ENCODE measurements around the gene TRIM34. TPM values are rescaled to one million over a fixed set of nuclear protein-coding genes. Genes with fewer than 3 reads are reported as not detected.

Gene TRIM34
- total and polyA plus RNA-seq, 2 donors (not counting 1 experiment from before 2014, with no cell fraction given), result 21.9 to 29.1 TPM

DNA sequence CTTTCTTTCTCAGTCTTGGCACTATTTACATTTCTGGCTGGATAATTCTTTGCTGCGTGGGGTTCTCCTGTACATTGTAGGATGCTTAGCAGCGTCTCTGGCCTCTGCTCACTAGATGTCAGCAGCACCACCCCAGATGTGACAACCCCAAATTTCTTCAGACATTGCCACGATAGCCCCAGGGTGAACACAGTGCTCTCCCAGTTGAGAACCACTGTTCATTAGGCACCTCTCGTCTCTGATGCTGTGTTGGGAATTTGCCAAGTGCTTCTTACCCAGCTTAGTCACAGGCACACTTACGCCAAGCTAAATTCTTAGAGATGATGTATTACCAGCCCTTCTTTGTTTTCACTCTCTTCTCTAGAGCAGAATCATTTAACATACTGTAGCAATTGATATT lies 19.0 kb upstream of the TRIM34 start:
- ChIA-PET CTCF (interaction anchor here (0.6 to 1.2 kb wide), 3 partner anchors 78 to 199 kb away, joined by 3 to 5 read pairs (median 3); partner anchors contain the start of gene TRIM5), POLR2A (no interaction called here)
- Histone ChIP-seq H3K4me3 (ENCODE audit: control extremely low read depth in 1 of 5, extremely low read depth in 1 of 5, insufficient read depth in 1 of 5, low read depth in 2 of 5, low read length in 4 of 5) (no peak overlapping the region), H3K79me2 (ENCODE audit: control insufficient read depth, insufficient read depth, low read length) (no peaks in the 10 kb centered on the region), H3K27me3 (replicated peaks in 1 of 4; ENCODE audit: control extremely low read depth in 1 of 4, control insufficient read depth in 3 of 4, insufficient read depth in 4 of 4, low read length in 3 of 4) (no peaks in the 10 kb centered on the region), H3K27ac (ENCODE audit: low read length in 2 of 2) (no peak overlapping the region), H3K4me2 (replicated peaks; ENCODE audit: low read depth, low read length, poor library complexity, severe bottlenecking) (no peak overlapping the region), H4K20me1 (ENCODE audit: control insufficient read depth, insufficient read depth, low read length, poor library complexity, severe bottlenecking) (no peaks in the 10 kb centered on the region), H3K36me3 (replicated peaks in 1 of 2; ENCODE audit: control extremely low read depth in 1 of 2, control insufficient read depth in 1 of 2, extremely low read depth in 1 of 2, insufficient read depth in 2 of 2, low read length in 1 of 2) (no peaks in the 10 kb centered on the region), H3K9me3 (ENCODE audit: control extremely low read depth in 1 of 3, control insufficient read depth in 2 of 3, insufficient read depth in 1 of 3, low read length in 2 of 3) (no peaks in the 10 kb centered on the region), H3K9ac (ENCODE audit: low read length) (no peak overlapping the region), H3K4me1 (ENCODE audit: control insufficient read depth in 2 of 2, insufficient read depth in 2 of 2, low read length in 2 of 2) (no peaks in the 10 kb centered on the region), H2AFZ (ENCODE audit: insufficient read depth, low read depth, low read length, poor library complexity, severe bottlenecking) (no peak overlapping the region)
- H3K4me1 Mint-ChIP-seq, result no peaks in the 10 kb centered on the region
- no peak overlapping the region for H3K27ac Mint-ChIP-seq
- WGBS (ENCODE audit: insufficient coverage), result 85% methylated on average over 4 of the region's 5 CpGs
- no peaks in the 10 kb centered on the region for H3K9me3 Mint-ChIP-seq (ENCODE audit: insufficient read depth)
- DNase-seq, result no peak
- H3K4me3 Mint-ChIP-seq, result no peak overlapping the region
- intact Hi-C loops (cut with micrococcal nuclease), result loop anchor here (10.0 kb wide), 2 partner anchors 289 to 749 kb away; partner anchors contain the start of gene OR52E5
- TF ChIP-seq EZH2 (IDR thresholded peaks at IDR 0.05; ENCODE audit: borderline replicate concordance, insufficient read depth, low read depth, low read length, poor library complexity, severe bottlenecking) (no peak), CTCF (IDR thresholded peaks at IDR 0.05) (no peak)
- H3K27me3 Mint-ChIP-seq, result no peaks in the 10 kb centered on the region
- ATAC-seq (ENCODE audit: low read depth), result no peak

DNA sequence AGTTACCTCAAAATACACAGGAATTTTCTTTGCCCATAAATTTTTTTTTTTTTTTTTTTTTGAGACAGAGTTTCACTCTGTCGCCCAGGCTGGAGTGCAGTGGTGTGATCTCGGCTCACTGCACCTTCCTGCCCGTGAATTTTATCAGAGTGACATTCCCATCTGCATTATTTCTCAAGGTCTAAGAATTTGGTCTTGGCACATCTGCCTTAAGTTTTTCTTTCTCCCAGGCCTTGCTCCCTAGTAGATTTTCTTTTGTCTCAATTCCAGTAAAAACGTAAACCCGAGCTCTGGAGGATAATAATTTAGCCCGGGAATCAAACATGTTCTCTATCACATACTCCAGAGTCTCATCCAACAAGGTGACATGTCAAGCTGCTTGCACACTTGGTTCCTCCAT lies 16.0 kb upstream of the TRIM34 start:
- H3K27me3 Mint-ChIP-seq, result no peaks in the 10 kb centered on the region
- WGBS (ENCODE audit: insufficient coverage), result 93% methylated on average over 5 of the region's 6 CpGs
- H3K9me3 Mint-ChIP-seq (ENCODE audit: insufficient read depth), result no peaks in the 10 kb centered on the region
- H3K36me3 ChIP-seq (replicated peaks in 1 of 2; ENCODE audit: control extremely low read depth in 1 of 2, control insufficient read depth in 1 of 2, extremely low read depth in 1 of 2, insufficient read depth in 2 of 2, low read length in 1 of 2), result no peaks in the 10 kb centered on the region
- no peak overlapping the region for H3K4me3 ChIP-seq (ENCODE audit: control extremely low read depth in 1 of 5, extremely low read depth in 1 of 5, insufficient read depth in 1 of 5, low read depth in 2 of 5, low read length in 4 of 5)
- no peaks in the 10 kb centered on the region for H3K4me1 ChIP-seq (ENCODE audit: control insufficient read depth in 2 of 2, insufficient read depth in 2 of 2, low read length in 2 of 2)
- no peak for TF ChIP-seq EZH2 (IDR thresholded peaks at IDR 0.05; ENCODE audit: borderline replicate concordance, insufficient read depth, low read depth, low read length, poor library complexity, severe bottlenecking)
- no peak for TF ChIP-seq CTCF (IDR thresholded peaks at IDR 0.05)
- H4K20me1 ChIP-seq (ENCODE audit: control insufficient read depth, insufficient read depth, low read length, poor library complexity, severe bottlenecking), result no peaks in the 10 kb centered on the region
- H3K27me3 ChIP-seq (replicated peaks in 1 of 4; ENCODE audit: control extremely low read depth in 1 of 4, control insufficient read depth in 3 of 4, insufficient read depth in 4 of 4, low read length in 3 of 4), result no peaks in the 10 kb centered on the region
- H3K27ac ChIP-seq (ENCODE audit: low read length in 2 of 2), result no peak overlapping the region
- H3K4me2 ChIP-seq (replicated peaks; ENCODE audit: low read depth, low read length, poor library complexity, severe bottlenecking), result no peak overlapping the region
- DNase-seq (no peak), ATAC-seq (ENCODE audit: low read depth) (no peak)
- no peak overlapping the region for H3K27ac Mint-ChIP-seq
- no peaks in the 10 kb centered on the region for H3K4me1 Mint-ChIP-seq
- POLR2A ChIA-PET, result no interaction called here
- intact Hi-C loops (cut with micrococcal nuclease), result loop anchor here (10.0 kb wide), 2 partner anchors 286 to 746 kb away; partner anchors contain the start of gene OR52E5
- H3K9me3 ChIP-seq (ENCODE audit: control extremely low read depth in 1 of 3, control insufficient read depth in 2 of 3, insufficient read depth in 1 of 3, low read length in 2 of 3), result no peaks in the 10 kb centered on the region
- H3K4me3 Mint-ChIP-seq, result no peak overlapping the region
- no peak overlapping the region for H3K9ac ChIP-seq (ENCODE audit: low read length)
- CTCF ChIA-PET, result no interaction called here
- no peak overlapping the region for H2AFZ ChIP-seq (ENCODE audit: insufficient read depth, low read depth, low read length, poor library complexity, severe bottlenecking)
- no peaks in the 10 kb centered on the region for H3K79me2 ChIP-seq (ENCODE audit: control insufficient read depth, insufficient read depth, low read length)
